RWPE1 (cell line): Measurements from ENCODE around the gene TP63.

Experiments used
- CTCF ChIA-PET: fragments of 350-600 bp; sonication (Branson Sonifier 250); formaldehyde crosslinking; extraction: SDS; loops from one replicate; lab custom pipeline; 2021; lab: Yijun Ruan, JAX
- POLR2A ChIA-PET: fragments of 400-600 bp; formaldehyde crosslinking; extraction: SDS; loops from one replicate; lab custom pipeline; 2020; ENCODE audit warnings: antibody characterized with exemption; ENCODE audit not compliant: low non-redundant PET; lab: Yijun Ruan, JAX
- DNase-seq: peaks from one replicate; pipeline ENCODE4 v3.0.0; 2012; ENCODE audit warnings: low spot score
- H3K27ac ChIP-seq: fragments of 450-650 bp; 2 replicates; pipeline ENCODE4 v1.5.1; 2017
- TF ChIP-seq, protein P1 (sequence below): fragments of 450-650 bp; conservative IDR thresholded peaks from 2 replicates; pipeline ENCODE4 v1.5.1; 2017; ENCODE audit warnings: low read depth, mild to moderate bottlenecking

TP63 gene

DNA sequence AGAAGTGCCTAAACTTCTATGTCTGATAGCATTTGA lies at the start of gene TP63:
Gene TP63 (plus strand): TSS at position 17 of the 36 bp plus-strand sequence. CDS start 127 bp downstream, outside the sequence.
- TF ChIP-seq, protein P1, sequence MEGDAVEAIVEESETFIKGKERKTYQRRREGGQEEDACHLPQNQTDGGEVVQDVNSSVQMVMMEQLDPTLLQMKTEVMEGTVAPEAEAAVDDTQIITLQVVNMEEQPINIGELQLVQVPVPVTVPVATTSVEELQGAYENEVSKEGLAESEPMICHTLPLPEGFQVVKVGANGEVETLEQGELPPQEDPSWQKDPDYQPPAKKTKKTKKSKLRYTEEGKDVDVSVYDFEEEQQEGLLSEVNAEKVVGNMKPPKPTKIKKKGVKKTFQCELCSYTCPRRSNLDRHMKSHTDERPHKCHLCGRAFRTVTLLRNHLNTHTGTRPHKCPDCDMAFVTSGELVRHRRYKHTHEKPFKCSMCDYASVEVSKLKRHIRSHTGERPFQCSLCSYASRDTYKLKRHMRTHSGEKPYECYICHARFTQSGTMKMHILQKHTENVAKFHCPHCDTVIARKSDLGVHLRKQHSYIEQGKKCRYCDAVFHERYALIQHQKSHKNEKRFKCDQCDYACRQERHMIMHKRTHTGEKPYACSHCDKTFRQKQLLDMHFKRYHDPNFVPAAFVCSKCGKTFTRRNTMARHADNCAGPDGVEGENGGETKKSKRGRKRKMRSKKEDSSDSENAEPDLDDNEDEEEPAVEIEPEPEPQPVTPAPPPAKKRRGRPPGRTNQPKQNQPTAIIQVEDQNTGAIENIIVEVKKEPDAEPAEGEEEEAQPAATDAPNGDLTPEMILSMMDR = no peak
- POLR2A ChIA-PET = no interaction called here
- CTCF ChIA-PET = no interaction called here
- DNase-seq = no peak
- H3K27ac ChIP-seq = no peak within 1 kb of the TSS

DNA sequence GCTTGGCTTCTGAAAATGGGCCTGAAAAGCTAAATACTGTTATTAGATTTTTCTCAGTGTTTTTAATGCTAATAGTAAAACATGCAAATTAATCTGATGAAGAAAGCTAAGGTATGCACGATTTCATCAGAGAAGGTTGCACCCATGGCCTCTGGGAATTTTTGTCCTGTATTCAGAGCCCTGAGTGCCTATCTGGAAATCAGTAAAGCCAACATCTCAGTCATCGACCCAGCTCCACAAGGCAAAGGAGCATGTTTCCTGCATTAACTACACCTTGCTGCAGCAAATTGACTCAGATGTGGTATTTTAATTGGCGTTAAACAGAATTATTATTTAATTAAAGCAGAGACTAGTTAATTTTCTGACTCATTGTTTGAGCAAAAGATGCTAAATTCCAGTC lies 49.0 kb upstream of the TP63 start:
- no peak for DNase-seq
- ChIA-PET CTCF (no interaction called here), POLR2A (no interaction called here)
- TF ChIP-seq, protein P1 = no peak
- H3K27ac ChIP-seq = no peak overlapping the region

DNA sequence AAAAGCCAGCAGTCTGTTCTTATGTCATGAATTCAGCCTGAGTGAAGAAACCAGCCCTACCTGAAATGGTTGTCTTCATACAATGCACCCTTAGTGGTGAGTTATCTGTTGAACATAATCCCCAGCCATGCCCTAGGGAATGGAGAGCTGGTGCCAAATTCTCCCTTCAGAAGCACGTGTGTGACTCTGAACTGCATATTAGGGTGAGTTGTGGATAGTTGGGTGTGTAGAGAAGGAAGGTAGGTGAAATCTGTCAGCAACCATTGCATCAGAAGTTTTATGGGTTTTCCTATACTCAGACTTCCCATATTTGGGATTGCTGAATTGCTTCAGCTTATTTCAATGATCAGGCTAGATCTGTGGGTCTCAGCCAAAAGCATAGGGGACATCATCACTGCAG lies 46.5 kb upstream of the TP63 start:
- CTCF ChIA-PET = interaction anchor here (0.6 kb wide), 1 partner anchor 40 kb away, joined by 3 read pairs; no protein-coding TSS in a partner anchor

DNA sequence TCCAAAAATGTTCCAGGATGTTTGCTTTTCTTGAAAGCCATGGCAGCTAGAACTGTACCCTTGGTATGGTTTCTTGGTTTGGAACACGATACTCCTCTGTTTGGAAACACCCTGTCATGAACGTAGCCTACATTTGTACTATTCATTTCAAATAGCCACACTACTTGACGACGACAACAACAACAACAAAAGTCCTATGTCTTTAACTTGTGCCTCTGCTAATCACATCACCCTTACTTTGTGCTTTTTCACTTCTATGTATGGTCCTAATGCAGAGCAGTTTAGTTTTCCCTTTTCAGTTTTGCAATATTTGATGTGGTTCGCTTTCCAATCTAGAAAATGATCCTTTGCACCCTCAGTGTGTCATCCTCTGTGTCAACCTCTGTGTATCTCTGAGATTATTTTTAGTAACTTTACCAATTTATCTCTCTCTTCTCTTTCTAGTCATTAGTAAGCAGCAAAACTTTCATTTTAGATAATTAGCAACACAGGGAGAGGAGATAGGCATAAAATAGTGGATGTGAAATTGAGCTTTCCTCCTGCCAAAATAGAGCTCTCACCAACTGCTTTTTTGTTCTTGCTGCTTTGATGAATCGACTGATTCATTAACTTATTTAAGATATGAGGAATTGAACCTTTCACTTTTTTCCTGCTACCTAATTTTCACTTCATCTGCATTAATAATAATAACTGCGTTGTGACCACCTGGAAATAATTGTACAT lies 44.1 kb upstream of the TP63 start:
- ChIA-PET POLR2A (no interaction called here), CTCF (interaction anchor here (0.6 kb wide), 1 partner anchor 612 kb away, joined by 3 read pairs; no protein-coding TSS in a partner anchor)
- TF ChIP-seq, protein P1 = no peak
- H3K27ac ChIP-seq = no peak overlapping the region
- DNase-seq = no peak

More for the DNA sequence above, 46.5 kb upstream of the TP63 start:
- TF ChIP-seq, protein P1 = no peak
- POLR2A ChIA-PET = no interaction called here
- peak; percentile 23 for DNase-seq
- H3K27ac ChIP-seq = no peak overlapping the region

DNA sequence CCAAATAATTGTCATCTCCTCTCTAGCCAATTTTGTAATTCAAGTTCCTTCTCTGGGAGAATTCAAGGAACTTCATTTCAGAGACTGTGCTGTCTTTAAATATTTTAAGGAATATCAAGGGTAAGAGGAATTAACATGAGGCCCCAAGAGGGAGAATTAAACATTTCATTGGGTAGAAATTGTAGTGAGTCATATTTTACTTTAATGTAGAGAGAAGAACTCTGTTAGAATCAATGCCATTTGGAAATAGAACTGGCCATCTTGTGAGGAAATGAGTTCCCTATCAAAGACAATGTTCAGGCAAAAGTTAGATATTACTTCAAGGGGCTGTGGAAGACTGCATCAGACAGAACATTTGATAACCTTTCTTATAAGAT lies 43.5 kb upstream of the TP63 start:
- no peak for DNase-seq
- TF ChIP-seq, protein P1 = no peak
- H3K27ac ChIP-seq = no peak overlapping the region
- CTCF ChIA-PET = no interaction called here
- POLR2A ChIA-PET = no interaction called here

DNA sequence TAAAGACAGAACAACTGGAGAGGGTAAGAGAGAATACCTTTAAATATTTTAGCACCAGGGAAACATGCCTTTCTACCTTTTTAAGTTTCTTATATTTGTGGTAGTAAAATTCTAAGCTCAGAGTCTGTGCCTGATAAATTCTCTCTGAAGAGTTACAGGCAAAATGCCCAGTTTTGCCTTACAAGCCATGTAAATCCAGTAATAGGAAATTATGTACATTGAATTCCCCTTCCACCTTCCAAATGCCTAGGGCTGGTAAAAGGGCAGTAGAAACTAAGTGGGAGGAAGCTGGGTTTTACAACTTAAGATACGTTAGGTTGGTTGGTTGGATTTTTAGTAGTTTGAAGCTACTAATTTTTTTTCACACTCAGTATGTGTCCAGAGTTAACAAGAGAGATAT lies 43.1 kb upstream of the TP63 start:
- CTCF ChIA-PET = no interaction called here
- DNase-seq = no peak
- no peak overlapping the region for H3K27ac ChIP-seq

More for the DNA sequence above, 43.1 kb upstream of the TP63 start:
- POLR2A ChIA-PET = no interaction called here
- TF ChIP-seq, protein P1 = no peak
